KG1 (cell line): Measurements from ENCODE around the gene SIPA1L3.

Experiments
- DNase-seq: peaks from one replicate; lab custom pipeline; 2025; lab: John Stamatoyannopoulos, UW

The SIPA1L3 gene

DNA sequence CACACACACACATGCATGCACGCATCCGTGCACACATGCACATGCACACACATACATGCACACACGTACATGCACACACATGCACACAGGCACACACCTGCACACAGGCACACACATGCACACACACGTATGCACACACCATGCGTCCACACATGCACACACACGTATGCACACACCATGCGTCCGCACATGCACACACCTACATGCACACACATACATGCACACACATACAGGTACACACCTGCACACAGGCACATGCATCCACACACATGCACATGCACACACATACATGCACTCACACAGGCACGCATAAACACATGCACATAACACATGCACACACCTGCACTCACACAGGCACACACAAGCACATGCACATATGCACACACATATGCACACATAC, 204.9 kb downstream of the SIPA1L3 start:
- no peak for DNase-seq

DNA sequence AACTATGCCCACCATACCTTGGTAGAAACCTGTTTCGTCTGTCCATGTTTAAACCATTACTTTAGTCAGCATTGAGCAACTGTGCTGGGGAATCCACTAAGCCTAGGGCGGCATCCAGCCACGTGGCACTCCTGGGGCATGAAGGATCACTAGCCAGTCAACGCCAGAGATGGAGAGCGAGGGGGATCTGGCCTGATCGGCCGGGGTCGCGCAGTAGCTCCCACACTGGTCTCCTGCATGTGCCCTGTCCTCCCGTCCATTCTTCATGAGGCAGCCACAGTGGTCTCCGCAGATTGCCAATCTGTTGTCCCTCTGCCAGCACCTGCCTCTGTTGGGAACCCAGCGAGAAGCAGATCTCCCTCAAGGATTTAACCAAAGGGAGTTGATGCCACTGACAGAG, 207.6 kb downstream of the SIPA1L3 start:
- DNase-seq: no peak

DNA sequence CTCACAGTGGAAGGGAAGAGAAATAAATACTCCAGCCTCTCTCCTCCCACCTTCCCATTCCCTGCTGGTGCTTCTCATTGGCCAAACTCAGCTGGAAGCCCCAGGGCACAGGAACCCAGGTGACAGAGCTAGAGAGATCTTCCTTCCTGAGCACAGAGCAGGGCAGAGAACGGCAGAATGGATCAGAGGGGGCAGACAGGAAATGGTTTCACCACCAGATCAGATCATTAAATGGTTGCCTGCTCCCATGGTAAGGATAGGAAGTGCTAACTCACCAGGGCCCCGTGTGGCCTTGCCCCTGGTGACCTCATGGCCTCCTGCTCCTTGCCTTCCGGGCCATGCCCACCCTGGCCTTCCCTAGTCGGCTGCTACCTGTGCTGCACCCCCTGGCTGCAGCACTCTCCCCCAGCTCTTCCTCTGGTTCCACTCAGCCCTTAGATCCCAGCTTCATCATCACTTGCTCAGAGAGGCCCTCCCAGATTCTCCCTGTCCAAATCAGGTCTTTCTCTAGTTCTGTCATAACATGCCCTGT, 208.3 kb downstream of the SIPA1L3 start:
- no peak for DNase-seq

DNA sequence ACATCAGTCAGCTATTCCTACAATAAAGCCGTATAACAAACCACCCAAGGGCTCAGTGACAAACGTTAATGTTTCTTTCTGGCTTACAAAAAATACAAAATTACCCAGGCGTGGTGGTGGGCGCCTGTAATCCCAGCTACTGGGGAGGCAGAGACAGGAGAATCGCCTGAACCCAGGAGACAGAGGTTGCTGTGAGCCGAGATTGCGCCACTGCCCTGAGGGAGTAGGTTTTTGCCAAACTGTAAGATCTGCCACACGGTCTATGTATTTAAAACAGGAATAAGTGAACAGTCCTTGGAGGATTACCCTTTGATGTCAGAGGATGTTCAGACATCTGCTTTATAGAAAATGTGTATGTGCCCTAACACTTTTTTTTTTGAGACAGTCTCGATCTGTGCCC, 211.2 kb downstream of the SIPA1L3 start:
- no peak for DNase-seq

DNA sequence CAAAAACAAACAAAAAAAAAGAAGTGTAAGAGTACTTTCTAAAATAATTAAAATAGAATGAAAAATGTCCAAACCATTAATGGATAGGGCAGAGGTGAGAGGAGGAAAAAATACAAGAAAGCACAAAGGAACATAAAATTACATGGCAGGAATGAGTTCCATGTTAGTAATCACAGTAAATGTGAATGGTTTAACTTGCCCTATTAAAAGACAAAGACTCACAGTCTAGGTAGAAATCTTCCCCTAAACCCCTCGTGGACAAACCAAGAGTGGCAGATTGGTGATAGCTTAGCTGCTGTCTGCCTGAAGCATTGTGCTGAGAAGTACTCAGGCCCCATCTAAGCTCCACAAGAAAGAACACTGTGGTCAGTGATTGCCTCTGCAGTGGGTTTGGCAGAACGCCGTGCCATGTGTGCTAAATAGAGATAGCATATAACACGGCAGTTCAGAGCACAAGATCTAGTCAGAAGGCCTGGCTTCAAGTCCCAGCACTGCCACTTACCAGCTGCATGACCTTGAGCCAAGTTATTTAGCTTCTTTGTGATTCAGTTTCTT, 213.5 kb downstream of the SIPA1L3 start:
- DNase-seq: no peak

DNA sequence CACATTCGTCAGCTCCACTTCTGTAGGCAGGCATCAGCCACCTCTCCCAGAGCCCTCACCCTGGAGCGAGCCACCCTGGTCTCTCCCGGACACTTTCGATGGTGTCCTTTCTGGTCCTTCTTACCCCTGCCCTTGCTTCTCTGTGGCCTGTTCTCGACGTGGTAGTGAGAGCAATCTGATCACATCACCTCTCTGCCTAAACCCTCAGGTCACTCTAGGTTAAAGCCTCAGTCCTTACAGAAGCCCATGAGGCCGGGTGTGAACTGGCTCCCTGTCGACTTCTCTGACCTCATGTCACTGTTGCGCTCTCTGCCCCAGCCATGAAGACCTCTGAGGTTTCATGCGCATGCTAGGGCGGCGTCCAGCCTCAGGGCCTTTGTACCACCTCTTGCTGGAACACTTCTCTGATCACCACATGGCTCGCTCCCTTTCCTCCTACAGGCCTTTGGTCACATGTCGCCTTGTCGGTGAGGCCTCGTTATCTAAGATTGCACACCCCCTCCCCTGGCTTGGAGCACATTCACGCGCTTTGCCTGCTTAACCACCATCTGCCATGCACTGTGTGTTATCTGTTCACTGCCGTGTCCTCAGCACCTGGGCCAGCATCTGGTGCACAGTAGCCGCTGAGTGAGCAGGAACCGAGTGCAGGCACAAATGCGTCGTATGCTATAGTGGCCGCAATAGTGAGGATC, 215.5 kb downstream of the SIPA1L3 start:
- no peak for DNase-seq

DNA sequence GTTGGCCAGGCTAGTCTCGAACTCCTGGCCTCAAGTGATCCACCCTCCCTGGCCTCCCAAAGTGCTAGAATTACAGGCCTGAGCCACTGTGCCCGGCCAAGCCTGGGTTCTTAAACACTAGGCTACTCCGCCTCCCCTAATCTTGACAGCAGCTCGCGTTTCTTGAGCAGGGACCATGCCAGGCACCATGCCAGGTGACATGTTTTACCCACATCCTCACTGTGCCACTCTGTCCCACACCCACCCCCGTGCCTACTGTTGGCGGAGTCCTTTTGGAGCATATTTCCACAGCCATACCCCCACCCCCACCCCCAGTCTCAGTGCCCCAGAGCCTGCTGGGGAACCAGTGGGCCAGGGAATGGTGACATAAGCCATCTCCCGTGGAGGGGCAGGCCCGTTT, 218.2 kb downstream of the SIPA1L3 start:
- DNase-seq: no peak

DNA sequence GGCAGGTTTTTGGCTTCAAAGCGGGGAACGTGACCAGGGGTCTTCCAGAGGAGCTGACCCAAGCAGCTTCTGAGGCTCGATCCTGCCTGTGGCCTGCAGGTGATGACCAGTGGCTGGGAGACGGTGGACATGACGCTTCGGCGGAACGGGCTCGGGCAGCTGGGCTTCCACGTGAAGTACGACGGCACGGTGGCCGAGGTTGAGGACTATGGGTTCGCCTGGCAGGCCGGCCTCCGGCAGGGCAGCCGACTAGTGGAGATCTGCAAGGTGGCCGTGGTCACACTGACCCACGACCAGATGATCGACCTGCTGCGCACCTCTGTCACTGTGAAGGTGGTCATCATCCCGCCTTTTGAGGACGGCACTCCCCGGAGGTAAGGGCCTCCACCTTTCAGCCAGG, 223.4 kb downstream of the SIPA1L3 start:
- no peak for DNase-seq

DNA sequence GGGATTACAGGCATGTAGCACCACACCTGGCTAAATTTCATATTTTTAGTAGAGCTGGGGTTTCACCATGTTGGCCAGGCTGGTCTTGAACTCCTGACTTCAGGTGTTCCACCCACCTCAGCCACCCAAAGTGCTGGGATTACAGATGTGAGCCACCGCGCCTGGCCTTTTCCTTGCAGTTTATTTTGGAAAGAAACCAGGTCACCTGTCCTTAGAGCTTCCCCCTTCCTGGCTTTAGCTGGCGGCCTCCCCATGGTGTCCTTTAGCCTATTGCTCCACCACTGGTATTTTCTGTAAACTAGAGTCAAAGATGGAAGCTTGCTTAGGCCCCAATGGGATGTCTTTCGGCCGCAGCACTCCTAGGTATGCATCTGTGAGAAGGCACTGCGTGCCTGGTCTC, 225.8 kb downstream of the SIPA1L3 start:
- no peak for DNase-seq

DNA sequence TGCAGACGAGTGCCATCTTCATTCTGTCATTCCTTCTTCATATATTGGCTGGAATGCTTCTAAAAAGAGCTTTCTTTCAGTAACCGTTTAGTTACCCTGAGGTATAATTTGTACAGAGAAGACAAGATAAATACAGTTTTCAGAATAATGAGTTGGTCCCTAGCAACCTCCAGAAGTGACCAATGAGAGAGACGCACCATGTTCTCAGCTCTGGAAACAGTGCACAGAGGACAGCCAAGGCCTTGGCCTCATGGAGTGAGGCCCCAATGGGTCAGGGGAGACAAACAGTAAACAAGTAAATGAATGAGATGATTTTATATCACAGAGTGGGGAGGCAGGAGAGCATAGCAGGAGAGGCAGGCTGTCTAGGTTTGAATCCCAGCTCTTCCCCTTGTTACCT, 226.3 kb downstream of the SIPA1L3 start:
- no peak for DNase-seq

DNA sequence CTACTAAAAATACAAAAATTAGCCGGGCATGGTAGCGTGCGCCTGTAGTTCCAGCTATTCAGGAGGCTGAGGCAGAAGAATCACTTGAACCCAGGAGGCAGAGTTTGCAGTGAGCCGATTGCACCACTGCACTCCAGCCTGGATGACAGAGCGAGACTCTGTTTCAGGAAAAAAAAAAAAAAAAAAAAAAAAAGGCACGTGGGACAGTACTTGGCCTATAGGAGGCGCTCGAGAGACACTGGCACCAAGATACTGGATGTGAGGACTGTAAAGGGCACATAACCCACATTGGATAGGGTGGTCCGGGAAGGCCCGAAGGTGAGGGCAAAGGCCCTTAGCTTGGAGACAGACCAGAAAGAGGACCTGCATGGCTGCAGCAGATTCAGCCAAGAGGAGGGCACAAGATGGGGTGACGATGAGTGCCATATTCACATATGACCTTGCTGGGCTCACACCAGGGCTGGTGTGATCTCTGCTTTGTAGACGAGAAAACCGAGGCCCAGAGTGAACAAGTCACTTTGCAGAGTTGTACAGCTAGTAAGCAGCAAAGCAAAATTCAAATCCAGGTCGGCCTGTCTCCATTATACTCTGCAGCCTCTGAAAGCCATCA, 227.6 kb downstream of the SIPA1L3 start:
- DNase-seq: no peak

DNA sequence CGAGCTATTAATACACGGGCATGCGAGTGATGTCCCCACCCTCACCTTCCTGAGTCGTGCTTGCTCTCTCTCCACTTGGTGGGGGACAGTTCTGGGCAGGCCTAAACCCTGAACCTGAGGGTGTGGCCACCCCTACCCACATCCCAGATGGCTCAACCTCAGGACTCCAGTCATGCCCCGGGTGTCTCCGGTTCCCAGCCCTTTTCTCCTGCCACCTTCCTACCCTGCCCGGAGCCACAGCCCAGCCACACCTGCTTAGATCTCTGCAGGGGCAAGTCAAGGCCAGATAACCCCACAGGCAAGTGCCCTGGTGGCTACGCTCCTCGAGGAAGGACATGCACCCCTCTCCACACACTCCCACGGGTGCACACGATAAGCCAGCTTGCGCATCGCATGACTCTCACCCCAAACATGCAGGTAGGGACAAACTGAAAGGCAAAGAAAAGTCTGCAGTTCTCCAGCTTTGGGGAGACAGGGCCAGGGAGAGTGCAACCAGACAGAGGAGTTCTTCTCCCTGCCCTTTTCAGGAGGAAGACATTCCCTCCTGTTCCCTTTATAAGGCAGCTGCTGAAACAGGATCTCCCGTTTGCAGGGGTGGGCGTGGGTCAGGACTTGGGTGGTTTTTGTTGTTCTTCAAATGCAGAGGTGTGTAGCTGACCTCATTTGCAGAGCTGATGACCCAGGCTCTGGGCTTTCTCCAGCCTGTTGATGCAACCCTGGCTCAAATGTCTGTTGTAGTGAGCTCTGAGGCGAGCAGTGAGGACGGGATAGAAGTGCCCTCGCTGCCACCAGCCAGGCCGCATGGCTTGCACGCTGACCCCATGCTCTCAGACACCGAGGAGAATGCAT, 228.4 kb downstream of the SIPA1L3 start:
- no peak for DNase-seq

DNA sequence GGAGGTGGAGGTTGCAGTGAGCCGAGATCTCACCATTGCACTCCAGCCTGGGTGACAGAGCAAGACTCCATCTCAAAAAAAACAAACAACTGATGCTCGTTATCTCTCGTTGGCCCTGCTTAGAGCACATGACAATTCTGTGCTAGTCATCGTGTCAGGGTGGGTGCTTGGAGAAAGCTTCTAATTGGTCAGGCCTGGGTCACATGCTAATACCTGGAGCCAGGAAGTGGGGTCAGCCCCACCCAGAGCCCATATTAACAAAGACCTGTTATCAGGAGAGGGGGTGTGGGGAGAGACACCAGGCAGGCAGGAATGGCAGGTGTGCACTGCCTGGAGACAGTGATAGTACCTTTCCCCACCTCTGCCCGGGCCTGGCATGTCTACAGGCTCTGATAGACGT, 232.1 kb downstream of the SIPA1L3 start:
- DNase-seq: no peak

DNA sequence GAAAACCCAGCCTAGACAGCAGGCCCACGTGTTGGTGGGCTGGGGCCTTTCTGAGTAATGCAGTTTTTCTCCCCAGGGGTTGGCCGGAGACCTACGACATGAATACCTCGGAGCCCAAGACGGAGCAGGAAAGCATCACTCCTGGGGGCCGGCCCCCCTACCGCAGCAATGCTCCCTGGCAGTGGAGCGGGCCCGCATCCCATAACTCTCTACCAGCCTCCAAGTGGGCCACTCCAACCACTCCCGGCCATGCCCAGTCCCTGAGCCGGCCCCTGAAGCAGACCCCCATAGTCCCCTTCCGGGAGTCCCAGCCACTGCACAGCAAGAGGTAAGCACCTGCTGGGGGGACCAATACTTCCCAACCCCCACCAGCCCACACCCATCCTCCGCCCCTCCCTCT, 234.1 kb downstream of the SIPA1L3 start:
- DNase-seq: no peak

DNA sequence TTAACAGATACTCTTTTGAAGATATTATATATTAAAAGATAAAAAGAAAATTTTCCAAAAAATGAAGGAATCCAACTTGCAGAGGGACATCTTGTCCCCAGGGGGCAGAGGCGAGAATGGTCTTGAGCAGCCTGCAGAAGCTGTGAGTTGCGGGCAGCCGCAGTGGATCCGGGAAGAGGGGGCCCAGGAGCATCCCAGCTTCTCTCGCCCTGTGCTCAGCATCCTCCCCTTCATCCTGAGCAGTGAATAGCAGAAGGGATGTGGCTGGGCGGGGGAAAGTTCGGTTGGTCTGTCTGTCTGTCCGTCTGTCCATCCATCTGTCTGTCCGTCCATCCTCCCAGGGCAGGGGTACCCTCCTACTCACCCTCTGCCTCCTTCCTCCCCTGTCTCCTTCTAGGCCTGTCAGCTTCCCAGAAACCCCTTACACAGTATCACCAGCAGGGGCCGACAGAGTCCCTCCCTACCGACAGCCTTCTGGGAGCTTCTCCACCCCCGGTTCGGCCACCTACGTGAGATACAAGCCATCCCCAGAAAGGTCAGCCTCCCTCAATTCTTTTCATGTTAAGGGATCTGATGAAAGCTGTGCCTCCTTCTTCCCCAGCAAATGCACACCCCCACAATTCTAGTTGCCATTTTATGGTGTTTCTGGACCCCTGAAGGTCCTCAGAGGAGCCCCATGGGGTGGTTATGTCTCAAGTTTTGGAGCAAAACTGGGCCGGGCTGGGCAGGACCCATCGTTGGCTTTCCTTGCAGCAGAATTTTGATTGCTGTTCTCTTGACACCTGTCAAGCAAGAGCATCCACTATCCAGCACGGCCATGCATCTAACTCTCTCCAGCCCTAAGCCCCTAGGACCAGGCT, 235.4 kb downstream of the SIPA1L3 start:
- no peak for DNase-seq

DNA sequence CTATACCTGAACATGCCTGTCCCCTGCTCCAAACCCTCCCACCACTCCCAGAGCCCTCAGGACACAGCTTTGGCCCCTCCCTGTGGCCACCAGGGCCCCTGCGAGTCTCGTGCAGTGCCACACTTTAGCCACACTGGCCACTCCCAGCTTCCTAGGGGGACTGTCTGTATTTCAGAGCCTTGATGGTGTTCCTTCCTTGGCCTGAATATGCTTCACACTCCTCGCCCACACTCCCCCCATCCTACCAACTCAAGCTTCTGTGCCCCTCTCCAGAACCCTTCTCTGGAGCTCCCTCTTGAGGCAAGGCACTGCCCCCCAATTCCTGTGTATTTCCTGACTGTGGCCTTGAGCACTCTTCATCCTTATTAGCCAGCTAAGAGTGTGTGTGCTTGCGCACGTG, 236.8 kb downstream of the SIPA1L3 start:
- DNase-seq: no peak

DNA sequence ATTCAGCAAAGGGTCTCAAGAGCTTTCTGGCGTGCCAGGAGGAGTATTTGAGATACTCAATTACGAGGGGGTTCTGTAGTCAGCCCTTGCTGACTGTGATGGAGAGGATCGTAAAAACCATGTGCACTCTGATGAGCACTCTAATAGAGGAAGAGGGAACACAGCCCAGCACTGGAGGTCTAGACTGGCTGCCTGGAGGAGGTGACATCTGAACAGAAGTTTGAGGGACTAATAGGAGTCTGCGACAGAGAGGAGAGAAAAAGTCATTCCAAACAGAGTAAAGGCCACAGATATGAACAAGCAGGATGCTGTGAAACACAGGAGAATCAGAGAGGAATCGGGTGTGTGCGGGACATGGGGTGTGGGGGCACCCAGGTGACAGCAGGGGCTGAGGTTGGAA, 237.7 kb downstream of the SIPA1L3 start:
- DNase-seq: no peak

DNA sequence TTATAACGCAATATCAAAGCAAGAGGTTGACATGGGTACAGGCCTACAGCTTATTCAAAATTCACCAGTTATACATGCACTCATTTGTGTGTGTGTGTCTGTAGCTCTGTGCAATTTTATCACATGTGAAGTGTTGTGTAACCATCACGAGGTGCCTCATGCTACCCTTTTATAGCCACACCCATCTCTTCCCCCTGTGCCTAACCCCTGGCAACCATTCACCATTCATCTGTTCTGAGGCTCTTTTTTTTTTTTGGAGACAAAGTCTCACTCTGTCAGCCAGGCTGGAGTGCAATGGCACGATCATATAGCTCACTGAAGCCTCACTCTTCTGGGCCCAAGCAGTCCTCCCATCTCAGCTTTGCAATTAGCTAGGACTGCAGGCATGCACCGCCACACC, 238.6 kb downstream of the SIPA1L3 start:
- no peak for DNase-seq

DNA sequence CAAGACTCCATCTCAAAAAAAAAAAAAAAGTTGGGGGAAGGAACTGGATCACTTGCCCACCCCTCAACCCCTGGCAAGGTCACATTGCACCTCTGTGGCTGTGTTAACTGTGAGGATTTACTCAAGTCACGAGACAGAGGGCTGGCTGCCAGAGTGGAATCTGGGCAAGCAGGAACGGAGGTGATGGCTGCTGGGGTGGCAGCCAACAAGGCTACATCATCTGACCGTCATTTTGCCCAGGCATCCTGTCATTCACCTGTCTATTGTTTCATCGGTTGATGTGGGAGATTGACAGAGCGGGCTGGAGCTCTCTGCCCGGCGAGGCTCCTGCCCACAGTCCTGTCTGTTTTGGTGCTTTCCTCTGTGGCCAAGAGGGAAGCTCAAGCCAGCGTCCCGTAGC, 241.3 kb downstream of the SIPA1L3 start:
- no peak for DNase-seq

DNA sequence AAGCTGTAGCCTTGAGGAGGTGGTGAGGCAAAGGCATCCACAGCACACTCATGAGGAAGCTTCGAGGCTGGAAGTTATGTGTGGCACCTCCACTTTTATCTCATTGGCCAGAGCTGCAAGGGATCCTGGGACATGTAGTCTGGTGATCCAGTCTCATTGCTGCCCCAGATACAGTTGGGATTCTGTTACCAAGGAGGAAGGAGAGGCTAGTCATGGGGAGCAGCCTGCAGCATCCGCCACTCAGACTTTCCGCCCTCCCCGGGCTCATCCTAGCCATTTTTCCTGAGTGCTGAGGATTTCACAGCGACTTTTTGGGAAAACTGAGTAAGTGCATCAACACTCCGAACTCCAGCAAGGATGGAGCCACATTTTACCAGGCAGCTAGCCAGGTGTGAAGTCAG, 242.7 kb downstream of the SIPA1L3 start:
- DNase-seq: no peak

DNA sequence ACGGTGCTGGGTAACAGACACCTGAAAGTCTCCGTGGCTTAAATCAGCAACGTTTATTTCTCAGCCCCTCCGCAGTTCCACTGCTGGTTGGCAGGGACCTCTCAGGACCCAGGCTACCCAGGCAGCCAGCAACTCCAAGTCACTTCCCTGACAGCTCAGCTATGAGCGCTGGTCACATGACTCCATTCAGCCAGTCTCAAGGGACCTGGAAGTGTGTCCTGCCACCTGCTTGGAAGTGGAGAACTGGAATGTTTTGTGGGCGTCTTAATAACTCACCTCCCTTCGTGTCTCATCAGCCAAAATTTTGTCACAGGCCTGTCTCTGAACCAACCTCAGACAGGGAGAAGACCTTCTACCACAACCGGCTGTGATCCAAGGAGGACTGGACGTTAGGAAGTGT, 244.2 kb downstream of the SIPA1L3 start:
- no peak for DNase-seq
